GM23338 (cell line): ENCODE results near the gene IL22RA2. TPM values are rescaled to one million over a fixed set of nuclear protein-coding genes. Genes with fewer than 3 reads are reported as not detected.

ENCODE experiments used
- ATAC-seq: fragments of 200-7000 bp; cut with Tn5 transposase; 3 replicates; pipeline ENCODE4 v1.9.1; 2020
- DNase-seq: peaks from one replicate; pipeline ENCODE4 v3.0.0-alpha.2; 2015; ENCODE audit warnings: low spot score
- H2AFZ ChIP-seq: fragments of 200-600 bp; sonication (generic); 2 replicates; pipeline ENCODE4 v1.8.0; 2016; ENCODE audit warnings: antibody characterized with exemption, mild to moderate bottlenecking, moderate library complexity
- H3F3A ChIP-seq: fragments of 200-600 bp; sonication (generic); replicated peaks from 2 replicates; pipeline ENCODE4 v1.8.0; 2017; ENCODE audit warnings: antibody characterized with exemption, mixed run types, low read depth
- H3K27ac ChIP-seq: fragments of 200-600 bp; sonication (generic); 2 replicates; pipeline ENCODE4 v1.6.1; 2016; ENCODE audit warnings: low read depth
- H3K27me3 ChIP-seq: fragments of 200-600 bp; sonication (generic); 2 replicates; pipeline ENCODE4 v1.8.0; 2016; ENCODE audit warnings: mild to moderate bottlenecking, mixed run types, moderate library complexity; ENCODE audit not compliant: insufficient read depth
- H3K36me3 ChIP-seq: fragments of 200-600 bp; sonication (generic); 2 replicates; pipeline ENCODE4 v1.8.0; 2016; ENCODE audit warnings: mild to moderate bottlenecking; ENCODE audit not compliant: insufficient read depth
- H3K4me1 ChIP-seq: fragments of 200-600 bp; sonication (generic); 2 replicates; pipeline ENCODE4 v1.8.0; 2016; ENCODE audit warnings: mild to moderate bottlenecking, moderate library complexity; ENCODE audit not compliant: insufficient read depth
- H3K4me2 ChIP-seq: fragments of 200-600 bp; sonication (generic); 2 replicates; pipeline ENCODE4 v1.7.1; 2017; ENCODE audit warnings: mixed run types
- H3K4me3 ChIP-seq: fragments of 200-600 bp; sonication (generic); 2 replicates; pipeline ENCODE4 v1.6.1; 2016; ENCODE audit warnings: mixed run types
- H3K79me2 ChIP-seq: fragments of 200-600 bp; sonication (generic); replicated peaks from 2 replicates; pipeline ENCODE4 v1.8.0; 2017; ENCODE audit warnings: mild to moderate bottlenecking; ENCODE audit not compliant: insufficient read depth
- H3K9me2 ChIP-seq: fragments of 200-600 bp; sonication (generic); 2 replicates; pipeline ENCODE4 v1.8.0; 2017; ENCODE audit not compliant: insufficient read depth
- H4K20me1 ChIP-seq: fragments of 200-600 bp; sonication (generic); replicated peaks from 2 replicates; pipeline ENCODE4 v1.8.0; 2017; ENCODE audit warnings: mild to moderate bottlenecking; ENCODE audit not compliant: insufficient read depth
- H3K27ac Mint-ChIP-seq: 2 replicates; pipeline ENCODE4 v1.8.0; 2020; ENCODE audit warnings: inconsistent platforms, mild to moderate bottlenecking, moderate library complexity, mixed read lengths
- H3K27me3 Mint-ChIP-seq: 3 replicates; pipeline ENCODE4 v1.8.0; 2022; ENCODE audit warnings: low read depth, mild to moderate bottlenecking, moderate library complexity, mixed read lengths, inconsistent platforms; ENCODE audit not compliant: insufficient read depth, poor library complexity
- H3K36me3 Mint-ChIP-seq: 3 replicates; pipeline ENCODE4 v1.8.0; 2021; ENCODE audit warnings: low read depth, mild to moderate bottlenecking, inconsistent platforms, moderate library complexity, mixed read lengths
- H3K4me1 Mint-ChIP-seq: 3 replicates; pipeline ENCODE4 v1.8.0; 2020; ENCODE audit warnings: mild to moderate bottlenecking, inconsistent platforms, mixed read lengths
- H3K4me3 Mint-ChIP-seq: 3 replicates; pipeline ENCODE4 v1.8.0; 2021; ENCODE audit warnings: moderate library complexity, mild to moderate bottlenecking, inconsistent platforms, mixed read lengths
- H3K9me3 Mint-ChIP-seq: 3 replicates; pipeline ENCODE4 v1.8.0; 2020; ENCODE audit warnings: moderate library complexity, mild to moderate bottlenecking, inconsistent platforms, mixed read lengths
- ETS1 ChIP-seq: IDR thresholded peaks from 2 replicates; pipeline ENCODE4 v1.6.1; 2016; ENCODE audit warnings: antibody characterized with exemption
- EZH2 ChIP-seq: fragments of 200-600 bp; sonication (generic); IDR thresholded peaks from one replicate; pipeline ENCODE4 v1.8.0; 2017; ENCODE audit warnings: antibody characterized with exemption, mild to moderate bottlenecking, low read depth; ENCODE audit not compliant: unreplicated experiment
- EZH2phosphoT487 ChIP-seq: fragments of 200-600 bp; sonication (generic); IDR thresholded peaks from one replicate; pipeline ENCODE4 v1.8.1; 2018; ENCODE audit warnings: antibody characterized with exemption; ENCODE audit not compliant: unreplicated experiment
- JUNB ChIP-seq: IDR thresholded peaks from one replicate; pipeline ENCODE4 v1.6.1; 2016; ENCODE audit warnings: antibody characterized with exemption; ENCODE audit not compliant: unreplicated experiment
- NANOG ChIP-seq: IDR thresholded peaks from 2 replicates; pipeline ENCODE4 v1.6.1; 2016; ENCODE audit warnings: antibody characterized with exemption, borderline replicate concordance
- POLR2AphosphoS5 ChIP-seq: IDR thresholded peaks from 2 replicates; pipeline ENCODE4 v1.6.1; 2016; ENCODE audit warnings: antibody characterized with exemption, low read depth
- STAT1 ChIP-seq: IDR thresholded peaks from one replicate; pipeline ENCODE4 v1.6.1; 2016; ENCODE audit warnings: antibody characterized with exemption; ENCODE audit not compliant: unreplicated experiment
- ZNF114 ChIP-seq: fragments of 250-450 bp; sonication (Bioruptor Pico); IDR thresholded peaks from 2 replicates; pipeline ENCODE4 v1.5.0; 2020; ENCODE audit warnings: mild to moderate bottlenecking, moderate library complexity
- ZNF331 ChIP-seq: fragments of 250-450 bp; sonication (Bioruptor Pico); IDR thresholded peaks from 2 replicates; pipeline ENCODE4 v1.5.0; 2020; ENCODE audit warnings: low read depth, mild to moderate bottlenecking, moderate library complexity
- polyA plus RNA-seq: library from polyadenylated mRNA; unstranded; fragments of >200 nt; fragmentation: Nextera tagmentation; extraction: Ambion mirVana; gene quantifications from 2 replicates; pipeline ENCODE4 v1.2.1, GENCODE V29; 2016
- total RNA-seq: library from RNA; depleted of rRNA; stranded (reverse); fragments of >200 nt; shearing (Covaris generic); gene quantifications from 2 replicates; pipeline ENCODE4 v1.2.3, GENCODE V29; 2014
- TF ChIP-seq, protein P1 (sequence below), 2 experiments: fragments of 200-600 bp in 1 of 2; sonication (generic) in 1 of 2; conservative IDR thresholded peaks; 2 replicates each; pipeline versions ENCODE4 v1.5.1 to v1.6.1; 2016 to 2017; ENCODE audit warnings: antibody characterized with exemption in 2 of 2, low read depth in 2 of 2, mild to moderate bottlenecking in 2 of 2, moderate library complexity in 1 of 2
- TF ChIP-seq, protein P2 (sequence below): fragments of 250-450 bp; sonication (Bioruptor Pico); IDR thresholded peaks from 2 replicates; pipeline ENCODE4 v1.5.0; 2020; ENCODE audit warnings: mild to moderate bottlenecking, moderate library complexity

The IL22RA2 gene
- total and polyA plus RNA-seq, 2 experiments from 2014 or later: not detected

DNA sequence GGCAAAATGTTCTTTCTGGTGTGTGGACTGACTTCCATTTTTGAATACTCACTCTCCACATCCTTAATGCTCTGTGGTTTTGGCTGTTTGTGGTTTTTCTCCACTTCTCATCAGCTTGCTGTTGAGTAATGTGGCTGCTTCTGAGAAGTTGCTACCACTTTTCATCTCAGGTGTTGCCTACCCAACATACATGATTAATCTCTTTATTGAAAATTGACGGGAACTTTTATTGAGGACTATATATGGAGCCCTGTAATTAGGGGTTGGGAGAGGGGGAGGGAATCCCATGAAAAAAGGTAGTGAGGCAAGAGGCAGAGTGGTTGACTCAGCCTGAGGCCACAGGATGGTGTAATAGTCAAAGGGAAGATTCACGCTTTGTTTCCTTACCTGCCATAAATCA, 17.6 kb downstream of the IL22RA2 start:
- Histone ChIP-seq H3K4me2 (no peak overlapping the region), H3K9me2 (peaks cover 28% of the 10 kb centered on the region), H3K4me1 (no peaks in the 10 kb centered on the region), H3K36me3 (no peaks in the 10 kb centered on the region), H3K79me2 (no peaks in the 10 kb centered on the region), H3F3A (no peaks in the 10 kb centered on the region), H3K27me3 (no peaks in the 10 kb centered on the region), H3K27ac (no peak overlapping the region), H3K4me3 (no peak overlapping the region), H4K20me1 (no peaks in the 10 kb centered on the region), H2AFZ (no peak overlapping the region)
- Mint-ChIP-seq H3K27ac (no peak overlapping the region), H3K4me1 (no peaks in the 10 kb centered on the region), H3K9me3 (peaks cover 18% of the 10 kb centered on the region), H3K36me3 (0 out of 3 replicates have a peak, but pooled peaks cover 2% of the 10 kb centered on the region), H3K27me3 (peaks cover 2% of the 10 kb centered on the region), H3K4me3 (no peak overlapping the region)
- TF ChIP-seq, protein P1, sequence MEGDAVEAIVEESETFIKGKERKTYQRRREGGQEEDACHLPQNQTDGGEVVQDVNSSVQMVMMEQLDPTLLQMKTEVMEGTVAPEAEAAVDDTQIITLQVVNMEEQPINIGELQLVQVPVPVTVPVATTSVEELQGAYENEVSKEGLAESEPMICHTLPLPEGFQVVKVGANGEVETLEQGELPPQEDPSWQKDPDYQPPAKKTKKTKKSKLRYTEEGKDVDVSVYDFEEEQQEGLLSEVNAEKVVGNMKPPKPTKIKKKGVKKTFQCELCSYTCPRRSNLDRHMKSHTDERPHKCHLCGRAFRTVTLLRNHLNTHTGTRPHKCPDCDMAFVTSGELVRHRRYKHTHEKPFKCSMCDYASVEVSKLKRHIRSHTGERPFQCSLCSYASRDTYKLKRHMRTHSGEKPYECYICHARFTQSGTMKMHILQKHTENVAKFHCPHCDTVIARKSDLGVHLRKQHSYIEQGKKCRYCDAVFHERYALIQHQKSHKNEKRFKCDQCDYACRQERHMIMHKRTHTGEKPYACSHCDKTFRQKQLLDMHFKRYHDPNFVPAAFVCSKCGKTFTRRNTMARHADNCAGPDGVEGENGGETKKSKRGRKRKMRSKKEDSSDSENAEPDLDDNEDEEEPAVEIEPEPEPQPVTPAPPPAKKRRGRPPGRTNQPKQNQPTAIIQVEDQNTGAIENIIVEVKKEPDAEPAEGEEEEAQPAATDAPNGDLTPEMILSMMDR (conservative IDR thresholded peaks at IDR 0.05; ENCODE audit: low read depth in 2 of 2): 0 out of 4 replicates have a peak, but pooled peaks of 1 of the 2 experiments have one; percentile 26
- TF ChIP-seq EZH2phosphoT487: no peak
- DNase-seq: no peak
- ATAC-seq: no peak

- H3K4me1 Mint-ChIP-seq: no peaks in the 10 kb centered on the region
- Histone ChIP-seq H2AFZ (no peak overlapping the region), H3K9me2 (0 out of 2 replicates have a peak, but pooled peaks cover 17% of the 10 kb centered on the region), H3F3A (no peaks in the 10 kb centered on the region), H4K20me1 (no peaks in the 10 kb centered on the region), H3K4me3 (no peak overlapping the region), H3K27me3 (no peaks in the 10 kb centered on the region), H3K4me2 (no peak overlapping the region), H3K4me1 (no peaks in the 10 kb centered on the region), H3K79me2 (no peaks in the 10 kb centered on the region), H3K36me3 (no peaks in the 10 kb centered on the region; the same call in 1 of the 2 replicates), H3K27ac (no peak overlapping the region)
- H3K27ac Mint-ChIP-seq: no peak overlapping the region
- no peak overlapping the region for H3K4me3 Mint-ChIP-seq
- no peaks in the 10 kb centered on the region for H3K36me3 Mint-ChIP-seq
- ATAC-seq (no peak), DNase-seq (no peak)
- H3K27me3 Mint-ChIP-seq: peaks cover 4% of the 10 kb centered on the region
- H3K9me3 Mint-ChIP-seq: peaks cover 7% of the 10 kb centered on the region; the same call in 1 of the 3 replicates
- no peak for TF ChIP-seq ETS1
- TF ChIP-seq, protein P2, sequence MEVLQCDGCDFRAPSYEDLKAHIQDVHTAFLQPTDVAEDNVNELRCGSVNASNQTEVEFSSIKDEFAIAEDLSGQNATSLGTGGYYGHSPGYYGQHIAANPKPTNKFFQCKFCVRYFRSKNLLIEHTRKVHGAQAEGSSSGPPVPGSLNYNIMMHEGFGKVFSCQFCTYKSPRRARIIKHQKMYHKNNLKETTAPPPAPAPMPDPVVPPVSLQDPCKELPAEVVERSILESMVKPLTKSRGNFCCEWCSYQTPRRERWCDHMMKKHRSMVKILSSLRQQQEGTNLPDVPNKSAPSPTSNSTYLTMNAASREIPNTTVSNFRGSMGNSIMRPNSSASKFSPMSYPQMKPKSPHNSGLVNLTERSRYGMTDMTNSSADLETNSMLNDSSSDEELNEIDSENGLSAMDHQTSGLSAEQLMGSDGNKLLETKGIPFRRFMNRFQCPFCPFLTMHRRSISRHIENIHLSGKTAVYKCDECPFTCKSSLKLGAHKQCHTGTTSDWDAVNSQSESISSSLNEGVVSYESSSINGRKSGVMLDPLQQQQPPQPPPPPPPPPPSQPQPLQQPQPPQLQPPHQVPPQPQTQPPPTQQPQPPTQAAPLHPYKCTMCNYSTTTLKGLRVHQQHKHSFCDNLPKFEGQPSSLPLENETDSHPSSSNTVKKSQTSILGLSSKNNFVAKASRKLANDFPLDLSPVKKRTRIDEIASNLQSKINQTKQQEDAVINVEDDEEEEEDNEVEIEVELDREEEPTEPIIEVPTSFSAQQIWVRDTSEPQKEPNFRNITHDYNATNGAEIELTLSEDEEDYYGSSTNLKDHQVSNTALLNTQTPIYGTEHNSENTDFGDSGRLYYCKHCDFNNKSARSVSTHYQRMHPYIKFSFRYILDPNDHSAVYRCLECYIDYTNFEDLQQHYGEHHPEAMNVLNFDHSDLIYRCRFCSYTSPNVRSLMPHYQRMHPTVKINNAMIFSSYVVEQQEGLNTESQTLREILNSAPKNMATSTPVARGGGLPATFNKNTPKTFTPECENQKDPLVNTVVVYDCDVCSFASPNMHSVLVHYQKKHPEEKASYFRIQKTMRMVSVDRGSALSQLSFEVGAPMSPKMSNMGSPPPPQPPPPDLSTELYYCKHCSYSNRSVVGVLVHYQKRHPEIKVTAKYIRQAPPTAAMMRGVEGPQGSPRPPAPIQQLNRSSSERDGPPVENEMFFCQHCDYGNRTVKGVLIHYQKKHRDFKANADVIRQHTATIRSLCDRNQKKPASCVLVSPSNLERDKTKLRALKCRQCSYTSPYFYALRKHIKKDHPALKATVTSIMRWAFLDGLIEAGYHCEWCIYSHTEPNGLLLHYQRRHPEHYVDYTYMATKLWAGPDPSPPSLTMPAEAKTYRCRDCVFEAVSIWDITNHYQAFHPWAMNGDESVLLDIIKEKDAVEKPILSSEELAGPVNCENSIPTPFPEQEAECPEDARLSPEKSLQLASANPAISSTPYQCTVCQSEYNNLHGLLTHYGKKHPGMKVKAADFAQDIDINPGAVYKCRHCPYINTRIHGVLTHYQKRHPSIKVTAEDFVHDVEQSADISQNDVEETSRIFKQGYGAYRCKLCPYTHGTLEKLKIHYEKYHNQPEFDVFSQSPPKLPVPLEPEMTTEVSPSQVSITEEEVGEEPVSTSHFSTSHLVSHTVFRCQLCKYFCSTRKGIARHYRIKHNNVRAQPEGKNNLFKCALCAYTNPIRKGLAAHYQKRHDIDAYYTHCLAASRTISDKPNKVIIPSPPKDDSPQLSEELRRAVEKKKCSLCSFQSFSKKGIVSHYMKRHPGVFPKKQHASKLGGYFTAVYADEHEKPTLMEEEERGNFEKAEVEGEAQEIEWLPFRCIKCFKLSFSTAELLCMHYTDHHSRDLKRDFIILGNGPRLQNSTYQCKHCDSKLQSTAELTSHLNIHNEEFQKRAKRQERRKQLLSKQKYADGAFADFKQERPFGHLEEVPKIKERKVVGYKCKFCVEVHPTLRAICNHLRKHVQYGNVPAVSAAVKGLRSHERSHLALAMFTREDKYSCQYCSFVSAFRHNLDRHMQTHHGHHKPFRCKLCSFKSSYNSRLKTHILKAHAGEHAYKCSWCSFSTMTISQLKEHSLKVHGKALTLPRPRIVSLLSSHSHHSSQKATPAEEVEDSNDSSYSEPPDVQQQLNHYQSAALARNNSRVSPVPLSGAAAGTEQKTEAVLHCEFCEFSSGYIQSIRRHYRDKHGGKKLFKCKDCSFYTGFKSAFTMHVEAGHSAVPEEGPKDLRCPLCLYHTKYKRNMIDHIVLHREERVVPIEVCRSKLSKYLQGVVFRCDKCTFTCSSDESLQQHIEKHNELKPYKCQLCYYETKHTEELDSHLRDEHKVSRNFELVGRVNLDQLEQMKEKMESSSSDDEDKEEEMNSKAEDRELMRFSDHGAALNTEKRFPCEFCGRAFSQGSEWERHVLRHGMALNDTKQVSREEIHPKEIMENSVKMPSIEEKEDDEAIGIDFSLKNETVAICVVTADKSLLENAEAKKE (CRISPR knock-in tag): no peak
- TF ChIP-seq STAT1: no peak
- TF ChIP-seq, protein P1 (conservative IDR thresholded peaks at IDR 0.05; ENCODE audit: low read depth in 2 of 2): no peak
- TF ChIP-seq JUNB: no peak
- no peak for TF ChIP-seq EZH2phosphoT487
- no peak for TF ChIP-seq POLR2AphosphoS5
- no peak for TF ChIP-seq NANOG
- TF ChIP-seq ZNF331 (CRISPR knock-in tag): no peak
- no peak for TF ChIP-seq ZNF114 (CRISPR knock-in tag)
- TF ChIP-seq EZH2: no peak
Measured at GRCh38 chr6:137150072-137150471, 23.4 kb downstream of the IL22RA2 start.
